ENCODE measurements around the gene UBL3. TPM values are rescaled to one million over a fixed set of nuclear protein-coding genes. Genes with fewer than 3 reads are reported as not detected.

Gene UBL3
- total RNA-seq, 1 donor from 2014 or later, result 22.6 TPM

GRCh38 chr13:29774830-29775229 lies 75.6 kb downstream of the UBL3 start:
- ATAC-seq (no peak), DNase-seq (no peak)
- intact Hi-C loops (cut with micrococcal nuclease), result loop anchor here (5.0 kb wide), 1 partner anchor 337 kb away; no protein-coding TSS in a partner anchor

GRCh38 chr13:29771247-29771646 lies 79.2 kb downstream of the UBL3 start:
- ATAC-seq, result no peak

GRCh38 chr13:29767006-29767405 lies 83.4 kb downstream of the UBL3 start:
- DNase-seq, result no peak
- ATAC-seq, result no peak
- intact Hi-C loops (cut with micrococcal nuclease), result no loop called here

More at GRCh38 chr13:29771247-29771646, 79.2 kb downstream of the UBL3 start:
- intact Hi-C loops (cut with micrococcal nuclease), result loop anchor here (5.0 kb wide), 1 partner anchor 341 kb away; no protein-coding TSS in a partner anchor
- no peak for DNase-seq

GRCh38 chr13:29763436-29764180 lies 86.8 kb downstream of the UBL3 start:
- DNase-seq, result no peak
- ATAC-seq, result no peak
- intact Hi-C loops (cut with micrococcal nuclease), result no loop called here

DNA sequence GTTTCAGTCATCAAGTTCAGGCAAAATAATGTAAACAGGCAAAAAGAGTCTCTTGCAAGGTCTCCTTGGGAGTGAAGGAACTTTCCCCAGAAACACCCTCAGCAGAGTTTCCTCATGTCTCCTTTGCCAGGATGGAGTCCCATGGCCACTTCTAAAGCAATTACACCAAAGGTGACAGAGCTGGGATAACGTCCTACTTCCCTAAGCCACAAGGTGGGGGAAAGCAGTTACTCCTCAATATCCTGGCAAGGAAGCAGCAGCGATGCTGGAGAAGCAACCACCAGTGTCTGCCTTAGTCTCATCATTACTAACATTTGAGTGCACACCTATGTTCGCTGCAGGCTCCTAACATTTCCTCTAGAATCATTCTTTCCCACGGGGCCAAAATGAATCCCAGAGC lies 88.6 kb downstream of the UBL3 start:
- no peak for ATAC-seq
- intact Hi-C loops (cut with micrococcal nuclease), result no loop called here

GRCh38 chr13:29761160-29761559 lies 89.3 kb downstream of the UBL3 start:
- intact Hi-C loops (cut with micrococcal nuclease), result no loop called here
- DNase-seq (no peak), ATAC-seq (no peak)

More for the DNA sequence above, 88.6 kb downstream of the UBL3 start:
- DNase-seq, result no peak

DNA sequence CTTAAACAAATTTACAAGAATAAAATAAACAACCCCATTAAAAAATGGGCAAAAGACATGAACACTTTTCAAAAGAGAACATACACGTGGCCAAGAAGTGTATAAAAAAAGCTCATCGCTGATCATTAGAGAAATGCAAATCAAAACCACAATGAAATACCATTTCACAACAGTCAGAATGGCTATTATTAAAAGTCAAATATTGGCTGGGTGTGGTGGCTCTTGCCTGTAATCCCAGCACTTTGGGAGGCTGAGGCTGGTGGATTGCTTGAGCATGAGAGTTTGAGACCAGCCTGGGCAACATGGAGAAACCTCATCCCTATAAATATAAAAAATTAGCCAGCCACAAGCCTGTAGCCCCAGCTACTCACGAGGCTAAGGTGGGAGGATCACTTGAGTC lies 89.9 kb downstream of the UBL3 start:
- intact Hi-C loops (cut with micrococcal nuclease), result no loop called here
- no peak for ATAC-seq
- no peak for DNase-seq

DNA sequence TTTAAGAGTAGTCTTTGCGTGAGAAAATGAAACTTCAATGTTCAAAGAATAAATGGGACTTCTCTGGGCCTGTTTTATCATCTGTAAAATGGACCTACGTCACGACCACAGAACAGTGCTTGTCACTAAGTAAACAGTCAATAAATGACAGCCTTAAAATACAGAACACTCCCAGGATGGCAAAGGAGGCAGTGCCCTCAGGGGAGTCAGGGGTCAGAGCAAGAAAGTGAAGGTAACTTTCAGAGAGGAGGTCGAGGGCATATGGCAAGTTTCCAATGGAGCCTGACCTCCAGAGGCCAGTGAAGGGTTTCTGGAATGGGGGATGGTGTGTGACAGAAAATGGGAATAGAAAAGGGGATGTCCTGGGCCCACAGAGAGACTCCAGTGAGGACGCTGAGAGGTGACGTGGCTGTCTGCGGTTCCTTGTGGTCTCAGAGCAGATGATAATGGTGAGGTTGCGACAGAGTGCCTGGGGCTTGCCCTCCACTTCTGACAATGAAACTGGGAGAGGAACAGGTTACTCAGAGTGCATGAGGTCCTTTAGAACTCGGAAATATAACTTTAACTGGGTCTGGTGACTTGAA lies 91.8 kb downstream of the UBL3 start:
- intact Hi-C loops (cut with micrococcal nuclease), result no loop called here

DNA sequence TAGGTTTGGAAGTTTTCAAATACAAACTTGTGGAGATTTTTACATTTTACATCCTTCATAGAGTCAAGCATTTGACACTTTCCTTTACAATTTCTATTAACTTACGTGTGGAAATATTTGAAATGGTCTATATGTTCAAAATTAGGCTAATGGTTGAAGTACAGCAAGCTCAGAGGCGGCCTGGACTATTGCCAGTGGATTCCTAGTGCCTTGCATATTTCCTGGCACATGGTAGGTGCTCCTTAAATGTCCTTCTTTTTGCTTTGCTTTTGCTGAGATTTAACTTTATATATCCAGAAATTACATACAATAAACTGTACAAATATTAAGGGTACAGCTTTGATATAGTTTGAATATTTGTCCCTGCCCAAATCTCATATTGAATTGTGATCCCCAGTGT lies 93.9 kb downstream of the UBL3 start:
- no peak for ATAC-seq
- intact Hi-C loops (cut with micrococcal nuclease), result no loop called here
- DNase-seq, result no peak

More for the DNA sequence above, 91.8 kb downstream of the UBL3 start:
- DNase-seq (peak; percentile 33), ATAC-seq (no peak)

- ATAC-seq (no peak), DNase-seq (no peak)
- intact Hi-C loops (cut with micrococcal nuclease), result no loop called here
Observed at GRCh38 chr13:29754473-29754806, 96.0 kb downstream of the UBL3 start.

- intact Hi-C loops (cut with micrococcal nuclease), result no loop called here
- no peak for DNase-seq
- ATAC-seq, result no peak
Observed at GRCh38 chr13:29753618-29754472, 96.6 kb downstream of the UBL3 start.

- ATAC-seq, result peak; percentile 19
- no peak for DNase-seq
- intact Hi-C loops (cut with micrococcal nuclease), result no loop called here
Observed at GRCh38 chr13:29752175-29752574, 98.2 kb downstream of the UBL3 start.

DNA sequence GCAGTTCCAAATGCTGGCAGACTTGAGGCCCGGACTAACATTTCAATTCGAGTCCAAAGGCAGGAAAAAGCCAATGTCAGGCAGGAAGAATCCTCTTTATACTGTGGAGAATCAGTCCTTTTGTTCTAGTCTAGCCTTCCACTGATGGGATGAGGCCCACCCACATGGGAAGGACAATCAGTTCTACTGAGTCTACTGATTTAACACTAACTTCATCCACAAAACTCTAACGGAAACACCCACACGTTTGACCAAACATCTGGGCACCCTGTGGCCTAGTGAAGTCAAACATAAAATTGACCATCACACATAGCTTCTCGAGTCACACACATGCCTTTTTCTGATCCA lies 100.3 kb downstream of the UBL3 start:
- DNase-seq, result no peak
- ATAC-seq, result no peak
- intact Hi-C loops (cut with micrococcal nuclease), result no loop called here

GRCh38 chr13:29749401-29750182 lies 100.8 kb downstream of the UBL3 start:
- DNase-seq (no peak), ATAC-seq (no peak)
- intact Hi-C loops (cut with micrococcal nuclease), result no loop called here

DNA sequence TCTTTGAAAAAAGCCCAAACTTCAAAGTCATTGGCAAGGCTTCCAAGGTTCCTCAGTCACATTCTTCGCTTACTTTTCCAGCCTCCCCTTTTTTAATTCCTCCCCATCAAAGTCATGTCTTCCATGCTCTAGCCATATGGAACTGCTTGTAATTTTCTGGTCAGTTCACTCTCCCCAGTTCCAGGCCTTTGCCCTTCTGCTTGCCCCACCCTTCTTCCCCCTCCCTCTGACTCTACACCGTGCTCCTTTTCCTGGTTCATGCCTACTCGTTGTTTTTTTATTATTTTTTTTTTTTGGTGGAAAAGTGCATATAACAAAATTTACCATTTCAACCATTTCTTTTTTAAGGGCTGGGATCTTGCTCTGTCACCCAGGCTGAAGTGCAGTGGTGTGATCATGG lies 102.3 kb downstream of the UBL3 start:
- DNase-seq (no peak), ATAC-seq (no peak)
- intact Hi-C loops (cut with micrococcal nuclease), result no loop called here

DNA sequence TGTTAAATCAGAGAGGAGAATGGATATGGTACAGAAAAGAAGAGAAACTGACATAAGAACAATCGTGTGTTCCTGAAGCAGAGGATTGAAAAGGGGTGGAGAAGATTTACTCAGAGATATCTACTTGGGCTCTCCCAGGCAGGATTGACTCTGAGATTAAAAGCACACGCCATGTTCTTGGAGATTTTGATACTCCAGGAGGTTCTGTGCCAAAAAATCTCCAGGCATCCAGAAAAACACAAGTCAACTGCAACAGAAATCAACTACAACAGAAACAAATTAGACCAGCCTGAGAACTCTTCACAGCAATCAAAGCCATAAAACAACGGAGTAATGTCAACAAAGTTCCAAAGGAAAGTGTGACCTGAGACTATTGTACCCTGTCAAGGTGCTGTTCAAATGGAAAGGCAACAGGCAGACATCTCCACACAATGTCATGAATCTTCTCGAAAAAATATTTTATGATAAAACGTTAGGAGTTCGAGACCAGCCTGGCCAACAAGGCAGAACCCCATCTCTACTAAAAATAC lies 104.2 kb downstream of the UBL3 start:
- no peak for ATAC-seq
- intact Hi-C loops (cut with micrococcal nuclease), result no loop called here
- no peak for DNase-seq

DNA sequence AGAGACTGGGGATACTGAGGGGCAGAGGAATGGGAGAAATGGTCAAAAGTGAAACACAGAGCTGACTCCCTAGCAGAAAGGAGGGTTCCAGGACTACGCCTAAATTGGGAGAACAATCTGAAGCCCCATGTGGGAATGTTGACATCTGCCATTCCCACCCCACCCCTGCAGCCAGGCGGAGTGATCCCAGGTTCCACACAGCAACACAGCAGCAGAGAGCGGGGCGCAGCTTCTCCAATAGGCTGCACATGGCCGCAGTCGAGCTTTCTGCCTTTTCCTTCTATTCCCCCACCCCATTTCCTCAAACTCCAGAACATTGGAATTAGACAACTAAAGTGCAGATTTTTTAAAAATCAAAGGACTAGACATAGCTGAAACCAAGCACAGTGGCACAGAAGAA lies 104.7 kb downstream of the UBL3 start:
- DNase-seq (no peak), ATAC-seq (no peak)
- intact Hi-C loops (cut with micrococcal nuclease), result no loop called here

- peak; percentile 64 for DNase-seq
- intact Hi-C loops (cut with micrococcal nuclease), result no loop called here
- ATAC-seq, result peak; percentile 96
Observed at GRCh38 chr13:29743201-29743786, 107.1 kb downstream of the UBL3 start.

DNA sequence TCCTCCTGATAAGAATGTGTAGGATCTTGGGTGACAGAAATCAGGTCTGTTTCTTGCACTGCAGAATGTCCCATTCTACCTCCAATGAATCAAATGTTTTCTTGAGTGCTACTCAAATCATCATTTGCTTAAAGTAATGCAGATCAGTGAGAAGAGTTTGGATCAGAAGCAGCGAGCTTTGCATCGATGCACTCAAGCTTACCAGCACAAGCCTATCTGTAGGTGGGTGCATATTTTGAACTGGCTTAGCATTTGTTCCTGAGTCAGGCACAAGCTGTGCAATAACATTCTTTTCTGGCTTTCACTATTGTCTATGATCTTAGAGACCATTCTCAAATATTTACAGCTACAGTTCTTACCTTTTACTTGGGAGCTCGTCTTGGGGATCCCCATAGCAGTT lies 109.5 kb downstream of the UBL3 start:
- intact Hi-C loops (cut with micrococcal nuclease), result no loop called here
- no peak for DNase-seq
- ATAC-seq, result no peak

Data from left ventricle myocardium superior (tissue), 1 donor.